ENCODE data around the gene CCM2.

The CCM2 gene

GRCh38 chr7:44969701-44970522 lies 30.1 kb upstream of the CCM2 start:
- no peaks in the 10 kb centered on the region for H3K9me3 ChIP-seq (ENCODE audit: control insufficient read depth, low read length)
- DNase-seq, result no peak
- H3K27ac ChIP-seq (ENCODE audit: insufficient read depth, low read length, poor library complexity, severe bottlenecking), result no peak overlapping the region
- H3K4me3 ChIP-seq (ENCODE audit: insufficient read depth, low read depth, low read length, poor library complexity, severe bottlenecking), result no peak overlapping the region
- peaks cover 97% of the 10 kb centered on the region for H3K36me3 ChIP-seq (ENCODE audit: control insufficient read depth, insufficient read depth, low read length)
- H3K4me1 ChIP-seq (ENCODE audit: control insufficient read depth, insufficient read depth, low read length, poor library complexity, severe bottlenecking), result peaks cover 12% of the 10 kb centered on the region
- no peaks in the 10 kb centered on the region for H3K27me3 ChIP-seq (replicated peaks; ENCODE audit: control insufficient read depth, insufficient read depth, low read length, poor library complexity, severe bottlenecking)

- Histone ChIP-seq H3K9me3 (ENCODE audit: control insufficient read depth, low read length) (no peaks in the 10 kb centered on the region), H3K27ac (ENCODE audit: insufficient read depth, low read length, poor library complexity, severe bottlenecking) (peak overlapping the region; percentile 10), H3K4me3 (ENCODE audit: insufficient read depth, low read depth, low read length, poor library complexity, severe bottlenecking) (no peak overlapping the region), H3K27me3 (replicated peaks; ENCODE audit: control insufficient read depth, insufficient read depth, low read length, poor library complexity, severe bottlenecking) (no peaks in the 10 kb centered on the region), H3K36me3 (ENCODE audit: control insufficient read depth, insufficient read depth, low read length) (peaks cover 97% of the 10 kb centered on the region), H3K4me1 (ENCODE audit: control insufficient read depth, insufficient read depth, low read length, poor library complexity, severe bottlenecking) (peaks cover 12% of the 10 kb centered on the region)
- DNase-seq, result no peak
Measured at GRCh38 chr7:44970523-44971051, 29.4 kb upstream of the CCM2 start.

GRCh38 chr7:44971188-44971901 lies 28.7 kb upstream of the CCM2 start:
- Histone ChIP-seq H3K9me3 (ENCODE audit: control insufficient read depth, low read length) (no peaks in the 10 kb centered on the region), H3K27ac (ENCODE audit: insufficient read depth, low read length, poor library complexity, severe bottlenecking) (peak overlapping the region; percentile 16), H3K27me3 (replicated peaks; ENCODE audit: control insufficient read depth, insufficient read depth, low read length, poor library complexity, severe bottlenecking) (no peaks in the 10 kb centered on the region), H3K4me1 (ENCODE audit: control insufficient read depth, insufficient read depth, low read length, poor library complexity, severe bottlenecking) (peaks cover 20% of the 10 kb centered on the region), H3K36me3 (ENCODE audit: control insufficient read depth, insufficient read depth, low read length) (peaks cover 97% of the 10 kb centered on the region), H3K4me3 (ENCODE audit: insufficient read depth, low read depth, low read length, poor library complexity, severe bottlenecking) (no peak overlapping the region)
- no peak for DNase-seq

DNA sequence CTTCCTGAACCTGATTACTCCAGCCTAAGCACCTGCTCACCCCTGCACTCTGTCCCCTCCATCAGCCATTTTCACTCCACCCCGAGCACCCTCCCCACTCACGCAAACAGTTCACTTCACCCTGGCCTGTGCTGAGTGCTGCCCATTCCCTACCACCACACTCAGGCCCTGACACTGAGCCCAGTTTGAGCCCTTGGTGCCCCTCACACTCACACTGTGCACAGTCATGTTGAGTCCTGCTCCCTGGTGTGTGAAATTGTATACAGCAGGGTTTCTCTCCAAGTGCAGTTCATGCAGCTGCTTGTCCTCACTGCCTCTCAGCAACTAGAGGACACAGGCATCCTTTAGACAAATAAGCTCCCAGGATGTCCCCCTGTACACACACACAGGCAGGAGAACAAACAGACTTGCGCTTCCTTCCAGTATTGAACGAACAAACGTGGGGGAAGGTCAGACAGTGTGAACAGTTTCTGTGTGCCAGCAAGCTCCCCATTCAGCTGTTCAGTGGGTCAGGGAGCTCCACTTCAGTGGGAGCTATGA lies 28.0 kb upstream of the CCM2 start:
- DNase-seq, result no peak
- H3K36me3 ChIP-seq (ENCODE audit: control insufficient read depth, insufficient read depth, low read length), result peaks cover 97% of the 10 kb centered on the region
- peaks cover 26% of the 10 kb centered on the region for H3K4me1 ChIP-seq (ENCODE audit: control insufficient read depth, insufficient read depth, low read length, poor library complexity, severe bottlenecking)
- no peaks in the 10 kb centered on the region for H3K27me3 ChIP-seq (replicated peaks; ENCODE audit: control insufficient read depth, insufficient read depth, low read length, poor library complexity, severe bottlenecking)
- H3K4me3 ChIP-seq (ENCODE audit: insufficient read depth, low read depth, low read length, poor library complexity, severe bottlenecking), result no peak overlapping the region
- no peak overlapping the region for H3K27ac ChIP-seq (ENCODE audit: insufficient read depth, low read length, poor library complexity, severe bottlenecking)
- no peaks in the 10 kb centered on the region for H3K9me3 ChIP-seq (ENCODE audit: control insufficient read depth, low read length)

GRCh38 chr7:44972562-44972961 lies 27.4 kb upstream of the CCM2 start:
- Histone ChIP-seq H3K27ac (ENCODE audit: insufficient read depth, low read length, poor library complexity, severe bottlenecking) (peak overlapping the region; percentile 19), H3K9me3 (ENCODE audit: control insufficient read depth, low read length) (no peaks in the 10 kb centered on the region), H3K4me1 (ENCODE audit: control insufficient read depth, insufficient read depth, low read length, poor library complexity, severe bottlenecking) (peaks cover 30% of the 10 kb centered on the region), H3K36me3 (ENCODE audit: control insufficient read depth, insufficient read depth, low read length) (peaks cover 91% of the 10 kb centered on the region), H3K27me3 (replicated peaks; ENCODE audit: control insufficient read depth, insufficient read depth, low read length, poor library complexity, severe bottlenecking) (no peaks in the 10 kb centered on the region), H3K4me3 (ENCODE audit: insufficient read depth, low read depth, low read length, poor library complexity, severe bottlenecking) (no peak overlapping the region)
- no peak for DNase-seq

- Histone ChIP-seq H3K27me3 (replicated peaks; ENCODE audit: control insufficient read depth, insufficient read depth, low read length, poor library complexity, severe bottlenecking) (no peaks in the 10 kb centered on the region), H3K4me1 (ENCODE audit: control insufficient read depth, insufficient read depth, low read length, poor library complexity, severe bottlenecking) (peaks cover 40% of the 10 kb centered on the region), H3K9me3 (ENCODE audit: control insufficient read depth, low read length) (no peaks in the 10 kb centered on the region), H3K4me3 (ENCODE audit: insufficient read depth, low read depth, low read length, poor library complexity, severe bottlenecking) (no peak overlapping the region), H3K36me3 (ENCODE audit: control insufficient read depth, insufficient read depth, low read length) (peaks cover 80% of the 10 kb centered on the region), H3K27ac (ENCODE audit: insufficient read depth, low read length, poor library complexity, severe bottlenecking) (peak overlapping the region; percentile 37)
- peak in 2 of 3 donors; percentile 39 to 40 for DNase-seq
Measured at GRCh38 chr7:44973610-44974401, 26.2 kb upstream of the CCM2 start.

- no peak for DNase-seq
- Histone ChIP-seq H3K4me1 (ENCODE audit: control insufficient read depth, insufficient read depth, low read length, poor library complexity, severe bottlenecking) (peaks cover 44% of the 10 kb centered on the region), H3K27me3 (replicated peaks; ENCODE audit: control insufficient read depth, insufficient read depth, low read length, poor library complexity, severe bottlenecking) (no peaks in the 10 kb centered on the region), H3K36me3 (ENCODE audit: control insufficient read depth, insufficient read depth, low read length) (peaks cover 73% of the 10 kb centered on the region), H3K27ac (ENCODE audit: insufficient read depth, low read length, poor library complexity, severe bottlenecking) (peak overlapping the region; percentile 93), H3K9me3 (ENCODE audit: control insufficient read depth, low read length) (no peaks in the 10 kb centered on the region), H3K4me3 (ENCODE audit: insufficient read depth, low read depth, low read length, poor library complexity, severe bottlenecking) (no peak overlapping the region)
Measured at GRCh38 chr7:44974549-44974948, 25.5 kb upstream of the CCM2 start.

DNA sequence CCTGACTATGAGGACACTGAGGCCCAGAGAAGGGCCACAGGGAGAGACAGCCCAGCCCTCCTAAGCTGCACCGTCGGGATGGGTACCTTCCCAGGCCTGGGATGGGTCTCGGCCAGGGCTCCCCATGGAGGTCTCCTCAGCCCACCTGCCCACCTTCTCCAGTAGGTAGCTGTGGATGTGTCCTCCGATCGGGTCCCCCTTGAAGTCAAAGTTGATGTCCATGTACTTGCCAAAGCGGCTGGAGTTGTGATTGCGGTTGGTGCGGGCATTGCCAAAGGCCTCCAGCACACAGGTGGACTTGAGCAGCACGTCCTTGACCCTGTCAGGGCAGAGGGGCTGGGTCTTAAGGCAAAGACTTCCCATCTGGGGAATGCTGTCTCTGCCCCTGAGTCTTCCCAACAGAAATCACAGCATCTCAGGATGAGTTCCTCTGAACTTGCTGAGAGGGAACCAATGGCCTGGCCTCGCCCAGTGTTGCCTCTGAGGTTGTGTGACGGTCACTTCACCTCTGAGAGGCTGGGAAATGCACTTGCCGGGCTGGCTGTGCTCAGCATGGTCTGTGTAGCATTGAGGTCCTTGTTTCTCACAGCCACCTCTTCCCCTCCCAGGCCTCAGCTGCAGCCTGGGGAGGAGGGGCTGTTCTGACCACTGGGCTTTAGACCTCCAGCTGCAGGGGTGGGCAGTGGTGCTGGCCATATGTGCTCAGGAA lies 24.5 kb upstream of the CCM2 start:
- Histone ChIP-seq H3K9me3 (ENCODE audit: control insufficient read depth, low read length) (no peaks in the 10 kb centered on the region), H3K4me3 (ENCODE audit: insufficient read depth, low read depth, low read length, poor library complexity, severe bottlenecking) (no peak overlapping the region), H3K27ac (ENCODE audit: insufficient read depth, low read length, poor library complexity, severe bottlenecking) (peak overlapping the region; percentile 93), H3K27me3 (replicated peaks; ENCODE audit: control insufficient read depth, insufficient read depth, low read length, poor library complexity, severe bottlenecking) (no peaks in the 10 kb centered on the region), H3K36me3 (ENCODE audit: control insufficient read depth, insufficient read depth, low read length) (peaks cover 63% of the 10 kb centered on the region), H3K4me1 (ENCODE audit: control insufficient read depth, insufficient read depth, low read length, poor library complexity, severe bottlenecking) (peaks cover 53% of the 10 kb centered on the region)
- no peak for DNase-seq

DNA sequence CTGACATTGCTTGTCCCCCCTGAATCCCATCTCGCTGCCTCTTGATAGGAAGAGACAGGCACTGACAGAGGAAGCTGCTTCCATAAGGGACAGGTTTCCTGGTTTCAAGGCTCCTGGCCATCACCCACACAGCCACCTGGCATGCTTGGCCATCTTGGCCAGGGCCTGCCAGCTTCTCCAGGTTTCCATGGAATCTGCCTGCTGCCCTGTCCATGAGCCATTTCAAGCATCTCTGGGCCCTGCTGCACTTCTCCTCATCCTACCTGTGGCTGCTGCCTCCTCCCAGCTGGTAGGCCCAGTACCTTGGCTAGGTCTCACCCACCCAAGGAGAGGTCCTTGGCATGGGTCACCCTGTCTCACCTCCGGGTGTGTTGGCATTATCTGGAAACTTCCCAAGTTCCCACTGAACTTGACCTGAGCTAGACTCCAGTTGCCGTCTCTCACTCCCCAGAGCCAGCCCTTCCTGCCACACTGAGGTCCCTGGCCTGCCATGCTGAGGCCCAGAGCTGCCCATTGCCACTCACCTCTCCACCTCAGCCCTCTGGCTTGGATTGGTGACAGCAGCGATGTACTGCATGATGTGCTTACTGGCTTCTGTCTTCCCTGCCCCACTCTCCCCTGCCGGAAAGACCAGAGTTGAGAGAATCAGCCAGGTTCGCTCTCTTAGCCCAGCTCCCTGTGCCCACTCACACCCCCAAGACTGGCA lies 23.8 kb upstream of the CCM2 start:
- no peaks in the 10 kb centered on the region for H3K27me3 ChIP-seq (replicated peaks; ENCODE audit: control insufficient read depth, insufficient read depth, low read length, poor library complexity, severe bottlenecking)
- H3K4me1 ChIP-seq (ENCODE audit: control insufficient read depth, insufficient read depth, low read length, poor library complexity, severe bottlenecking), result peaks cover 60% of the 10 kb centered on the region
- H3K4me3 ChIP-seq (ENCODE audit: insufficient read depth, low read depth, low read length, poor library complexity, severe bottlenecking), result peak overlapping the region; percentile 77
- H3K36me3 ChIP-seq (ENCODE audit: control insufficient read depth, insufficient read depth, low read length), result peaks cover 56% of the 10 kb centered on the region
- H3K9me3 ChIP-seq (ENCODE audit: control insufficient read depth, low read length), result no peaks in the 10 kb centered on the region
- H3K27ac ChIP-seq (ENCODE audit: insufficient read depth, low read length, poor library complexity, severe bottlenecking), result peak overlapping the region; percentile 93
- no peak for DNase-seq
